Ishikawa (cell line): ENCODE results near the gene BBS7.

Source experiments
- CEBPB ChIP-seq: IDR thresholded peaks from 2 replicates; pipeline ENCODE4 v1.6.1; 2012
- CREB1 ChIP-seq: IDR thresholded peaks from 2 replicates; pipeline ENCODE4 v1.6.1; 2012; ENCODE audit warnings: low read depth
- EP300 ChIP-seq: IDR thresholded peaks from 2 replicates; pipeline ENCODE4 v1.6.1; 2012; ENCODE audit warnings: borderline replicate concordance
- FOXM1 ChIP-seq: IDR thresholded peaks from 2 replicates; pipeline ENCODE4 v1.6.1; 2012; ENCODE audit warnings: low read depth, borderline replicate concordance
- RAD21 ChIP-seq: IDR thresholded peaks from 2 replicates; pipeline ENCODE4 v1.6.1; 2012; ENCODE audit warnings: low read depth
- TAF1 ChIP-seq: IDR thresholded peaks from 2 replicates; pipeline ENCODE4 v1.6.1; 2012; ENCODE audit warnings: low read depth, mild to moderate bottlenecking
- TEAD4 ChIP-seq: IDR thresholded peaks from 2 replicates; pipeline ENCODE4 v1.6.1; 2012
- USF1 ChIP-seq: IDR thresholded peaks from 2 replicates; pipeline ENCODE4 v1.6.1; 2012
- TF ChIP-seq, protein P1 (sequence below): IDR thresholded peaks from 2 replicates; pipeline ENCODE4 v1.6.1; 2012
- TF ChIP-seq, protein P2 (sequence below): IDR thresholded peaks from 2 replicates; pipeline ENCODE4 v1.6.1; 2012; ENCODE audit warnings: low read depth, mild to moderate bottlenecking

GRCh38 chr4:121822047-121822446, 48.2 kb downstream of the BBS7 start:
- TF ChIP-seq CEBPB (no peak), TAF1 (no peak), FOXM1 (no peak), RAD21 (no peak), EP300 (no peak), USF1 (no peak), TEAD4 (no peak), CREB1 (no peak)
- TF ChIP-seq, protein P1, sequence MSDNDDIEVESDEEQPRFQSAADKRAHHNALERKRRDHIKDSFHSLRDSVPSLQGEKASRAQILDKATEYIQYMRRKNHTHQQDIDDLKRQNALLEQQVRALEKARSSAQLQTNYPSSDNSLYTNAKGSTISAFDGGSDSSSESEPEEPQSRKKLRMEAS: no peak
- TF ChIP-seq, protein P2, sequence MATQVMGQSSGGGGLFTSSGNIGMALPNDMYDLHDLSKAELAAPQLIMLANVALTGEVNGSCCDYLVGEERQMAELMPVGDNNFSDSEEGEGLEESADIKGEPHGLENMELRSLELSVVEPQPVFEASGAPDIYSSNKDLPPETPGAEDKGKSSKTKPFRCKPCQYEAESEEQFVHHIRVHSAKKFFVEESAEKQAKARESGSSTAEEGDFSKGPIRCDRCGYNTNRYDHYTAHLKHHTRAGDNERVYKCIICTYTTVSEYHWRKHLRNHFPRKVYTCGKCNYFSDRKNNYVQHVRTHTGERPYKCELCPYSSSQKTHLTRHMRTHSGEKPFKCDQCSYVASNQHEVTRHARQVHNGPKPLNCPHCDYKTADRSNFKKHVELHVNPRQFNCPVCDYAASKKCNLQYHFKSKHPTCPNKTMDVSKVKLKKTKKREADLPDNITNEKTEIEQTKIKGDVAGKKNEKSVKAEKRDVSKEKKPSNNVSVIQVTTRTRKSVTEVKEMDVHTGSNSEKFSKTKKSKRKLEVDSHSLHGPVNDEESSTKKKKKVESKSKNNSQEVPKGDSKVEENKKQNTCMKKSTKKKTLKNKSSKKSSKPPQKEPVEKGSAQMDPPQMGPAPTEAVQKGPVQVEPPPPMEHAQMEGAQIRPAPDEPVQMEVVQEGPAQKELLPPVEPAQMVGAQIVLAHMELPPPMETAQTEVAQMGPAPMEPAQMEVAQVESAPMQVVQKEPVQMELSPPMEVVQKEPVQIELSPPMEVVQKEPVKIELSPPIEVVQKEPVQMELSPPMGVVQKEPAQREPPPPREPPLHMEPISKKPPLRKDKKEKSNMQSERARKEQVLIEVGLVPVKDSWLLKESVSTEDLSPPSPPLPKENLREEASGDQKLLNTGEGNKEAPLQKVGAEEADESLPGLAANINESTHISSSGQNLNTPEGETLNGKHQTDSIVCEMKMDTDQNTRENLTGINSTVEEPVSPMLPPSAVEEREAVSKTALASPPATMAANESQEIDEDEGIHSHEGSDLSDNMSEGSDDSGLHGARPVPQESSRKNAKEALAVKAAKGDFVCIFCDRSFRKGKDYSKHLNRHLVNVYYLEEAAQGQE: no peak
